Left hindlimb (tissue), 1 donor: ENCODE data around the gene BRCC3.
"Not testable (repeated sequence)": the region's sequence is repeated elsewhere in the genome, so short reads cannot be mapped to it uniquely, and the experiment has no call there.

ENCODE experiments used
- DNase-seq: peaks from one replicate; pipeline ENCODE4 v3.0.0-alpha.2; 2018

The BRCC3 gene

GRCh38 chrX:155147612-155148011 lies 76.3 kb downstream of the BRCC3 start:
- not testable (repeated sequence) for DNase-seq

- DNase-seq, result not testable (repeated sequence)
Observed at GRCh38 chrX:155148166-155148565, 76.9 kb downstream of the BRCC3 start.

- no peak for DNase-seq
Observed at GRCh38 chrX:155148724-155149537, 77.6 kb downstream of the BRCC3 start.

- DNase-seq, result no peak
Observed at GRCh38 chrX:155169881-155170280, 98.6 kb downstream of the BRCC3 start.
